WTC11 (cell line): ENCODE data around the gene CHRNG. TPM values are rescaled to one million over a fixed set of nuclear protein-coding genes. Genes with fewer than 3 reads are reported as not detected.
A peak's percentile ranks its signal among the peaks of the same experiment; 100 is the strongest.

Experiments used
- ATAC-seq: fragments of 200-7000 bp; cut with Tn5 transposase; 2 replicates; pipeline ENCODE4 v1.10.0; 2021; ENCODE audit warnings: mild to moderate bottlenecking, moderate library complexity
- CTCF ChIA-PET: fragments of 300-600 bp; sonication (Branson Sonifier 250); formaldehyde crosslinking; loops from one replicate; lab custom pipeline; 2021; ENCODE audit warnings: antibody characterized with exemption; lab: Charles Lee
- POLR2A ChIA-PET: fragments of 350-600 bp; sonication (Branson Sonifier 250); formaldehyde crosslinking; loops from one replicate; lab custom pipeline; 2021; ENCODE audit warnings: antibody characterized with exemption; lab: Charles Lee
- DNase-seq: peaks from one replicate; pipeline ENCODE4 v3.0.0; 2021; ENCODE audit warnings: low spot score
- H3K27ac Mint-ChIP-seq: 2 replicates; pipeline ENCODE4 v1.8.0; 2021; ENCODE audit warnings: mixed read lengths
- H3K27me3 Mint-ChIP-seq: 2 replicates; pipeline ENCODE4 v1.8.0; 2021; ENCODE audit warnings: low read depth, mild to moderate bottlenecking, moderate library complexity, mixed read lengths
- H3K36me3 Mint-ChIP-seq: 2 replicates; pipeline ENCODE4 v1.8.0; 2021; ENCODE audit warnings: mixed read lengths
- H3K4me1 Mint-ChIP-seq: 2 replicates; pipeline ENCODE4 v1.8.0; 2022; ENCODE audit warnings: mixed read lengths
- H3K4me3 Mint-ChIP-seq: 2 replicates; pipeline ENCODE4 v1.8.0; 2021; ENCODE audit warnings: mild to moderate bottlenecking, moderate library complexity, mixed read lengths
- H3K9me3 Mint-ChIP-seq: 2 replicates; pipeline ENCODE4 v1.8.0; 2021; ENCODE audit warnings: mixed read lengths
- ATF2 ChIP-seq: sonication (generic); formaldehyde crosslinking; IDR thresholded peaks from 2 replicates; pipeline ENCODE4 v1.8.1; 2022; ENCODE audit warnings: low read depth, missing genetic modification reagents, borderline replicate concordance
- CDX4 ChIP-seq: fragments of 250-450 bp; sonication (Bioruptor Pico); IDR thresholded peaks from 2 replicates; pipeline ENCODE4 v1.9.0; 2021; ENCODE audit warnings: moderate library complexity, mild to moderate bottlenecking, inconsistent platforms, borderline replicate concordance
- E2F4 ChIP-seq: sonication (generic); formaldehyde crosslinking; IDR thresholded peaks from 2 replicates; pipeline ENCODE4 v1.8.1; 2022; ENCODE audit warnings: low read depth, mild to moderate bottlenecking, moderate library complexity, missing genetic modification reagents, borderline replicate concordance
- ESRRA ChIP-seq: sonication (generic); formaldehyde crosslinking; IDR thresholded peaks from 2 replicates; pipeline ENCODE4 v1.8.1; 2022; ENCODE audit warnings: mild to moderate bottlenecking, missing genetic modification reagents, borderline replicate concordance
- FOXK1 ChIP-seq: sonication (generic); formaldehyde crosslinking; IDR thresholded peaks from 2 replicates; pipeline ENCODE4 v1.8.0; 2022; ENCODE audit warnings: mild to moderate bottlenecking, moderate library complexity, missing genetic modification reagents
- FOXP1 ChIP-seq: sonication (generic); formaldehyde crosslinking; IDR thresholded peaks from 2 replicates; pipeline ENCODE4 v1.8.0; 2022; ENCODE audit warnings: missing genetic modification reagents, mild to moderate bottlenecking, moderate library complexity, borderline replicate concordance
- GTF2I ChIP-seq: fragments of 250-450 bp; sonication (Bioruptor Pico); conservative IDR thresholded peaks from 2 replicates; pipeline ENCODE4 v1.4.0; 2021; ENCODE audit warnings: mild to moderate bottlenecking
- JAZF1 ChIP-seq: fragments of 250-450 bp; sonication (Bioruptor Pico); IDR thresholded peaks from 2 replicates; pipeline ENCODE4 v1.9.0; 2021; ENCODE audit warnings: moderate library complexity, mild to moderate bottlenecking, inconsistent platforms
- JUN ChIP-seq: sonication (generic); formaldehyde crosslinking; IDR thresholded peaks from 2 replicates; pipeline ENCODE4 v1.8.0; 2023; ENCODE audit warnings: mild to moderate bottlenecking, missing genetic modification reagents
- NFATC4 ChIP-seq: fragments of 250-450 bp; sonication (Bioruptor Pico); IDR thresholded peaks from 2 replicates; pipeline ENCODE4 v1.9.0; 2021; ENCODE audit warnings: mild to moderate bottlenecking
- NR2C2 ChIP-seq: sonication (generic); formaldehyde crosslinking; IDR thresholded peaks from 2 replicates; pipeline ENCODE4 v1.8.0; 2022; ENCODE audit warnings: mild to moderate bottlenecking, missing genetic modification reagents
- PRRX2 ChIP-seq: fragments of 250-450 bp; sonication (Bioruptor Pico); IDR thresholded peaks from 2 replicates; pipeline ENCODE4 v1.8.0; 2021; ENCODE audit warnings: mild to moderate bottlenecking
- TEAD1 ChIP-seq: sonication (generic); formaldehyde crosslinking; IDR thresholded peaks from 2 replicates; pipeline ENCODE4 v1.8.0; 2022; ENCODE audit warnings: mild to moderate bottlenecking, missing genetic modification reagents
- USF1 ChIP-seq: sonication (generic); formaldehyde crosslinking; IDR thresholded peaks from 2 replicates; pipeline ENCODE4 v1.8.0; 2022; ENCODE audit warnings: mild to moderate bottlenecking, missing genetic modification reagents
- ZNF138 ChIP-seq: sonication (generic); formaldehyde crosslinking; conservative IDR thresholded peaks from 2 replicates; pipeline ENCODE4 v1.8.1; 2022; ENCODE audit warnings: mild to moderate bottlenecking, moderate library complexity, missing genetic modification reagents
- ZNF219 ChIP-seq: sonication (generic); formaldehyde crosslinking; IDR thresholded peaks from 2 replicates; pipeline ENCODE4 v1.8.0; 2023; ENCODE audit warnings: missing genetic modification reagents, mild to moderate bottlenecking, borderline replicate concordance
- total RNA-seq: library from RNA; stranded (reverse); gene quantifications from 3 replicates; pipeline ENCODE4 v1.2.3, GENCODE V29; 2021
- TF ChIP-seq, protein P1 (sequence below): sonication (generic); formaldehyde crosslinking; IDR thresholded peaks from 2 replicates; pipeline ENCODE4 v1.8.1; 2022; ENCODE audit warnings: missing genetic modification reagents, borderline replicate concordance
- TF ChIP-seq, protein P2 (sequence below): sonication (generic); formaldehyde crosslinking; IDR thresholded peaks from 2 replicates; pipeline ENCODE4 v1.8.0; 2023; ENCODE audit warnings: missing genetic modification reagents

CHRNG gene
- total RNA-seq, 1 experiment from 2014 or later, result 0.20 TPM

- no peaks in the 10 kb centered on the region for H3K27me3 Mint-ChIP-seq
- no peak overlapping the region for H3K27ac Mint-ChIP-seq
- ATAC-seq, result no peak
- H3K4me3 Mint-ChIP-seq, result no peak overlapping the region
- DNase-seq, result no peak
- POLR2A ChIA-PET, result no interaction called here
- peaks cover 18% of the 10 kb centered on the region; the same call in 1 of the 2 replicates for H3K36me3 Mint-ChIP-seq
- H3K4me1 Mint-ChIP-seq, result peaks cover 7% of the 10 kb centered on the region
- no peaks in the 10 kb centered on the region for H3K9me3 Mint-ChIP-seq
- CTCF ChIA-PET, result no interaction called here
- TF ChIP-seq TEAD1 (CRISPR knock-in tag), result no peak
Observed at GRCh38 chr2:232581725-232582124, 42.2 kb downstream of the CHRNG start.

GRCh38 chr2:232584238-232584637 is 44.7 kb downstream of the CHRNG start:
- no peak for TF ChIP-seq NR2C2 (CRISPR knock-in tag)
- TF ChIP-seq FOXP1 (CRISPR knock-in tag), result no peak
- TF ChIP-seq FOXK1 (CRISPR knock-in tag), result no peak
- no peak for TF ChIP-seq E2F4
- TF ChIP-seq JUN, result no peak
- TF ChIP-seq ATF2 (CRISPR knock-in tag), result no peak
- no peak for TF ChIP-seq NFATC4 (CRISPR knock-in tag)
- no peak for TF ChIP-seq ESRRA (CRISPR knock-in tag)
- TF ChIP-seq ZNF219 (CRISPR knock-in tag), result no peak
- POLR2A ChIA-PET, result no interaction called here
- Mint-ChIP-seq H3K4me1 (peaks cover 25% of the 10 kb centered on the region), H3K4me3 (no peak overlapping the region), H3K27me3 (no peaks in the 10 kb centered on the region), H3K9me3 (no peaks in the 10 kb centered on the region), H3K27ac (no peak overlapping the region), H3K36me3 (peaks cover 16% of the 10 kb centered on the region; the same call in 1 of the 2 replicates)
- ATAC-seq (no peak), DNase-seq (no peak)
- CTCF ChIA-PET, result no interaction called here

- Mint-ChIP-seq H3K4me3 (no peak overlapping the region), H3K27ac (no peak overlapping the region), H3K27me3 (no peaks in the 10 kb centered on the region; the same call in 1 of the 2 replicates), H3K4me1 (peaks cover 34% of the 10 kb centered on the region), H3K9me3 (peaks cover 11% of the 10 kb centered on the region), H3K36me3 (peaks cover 9% of the 10 kb centered on the region)
- POLR2A ChIA-PET, result no interaction called here
- CTCF ChIA-PET, result interaction anchor here (0.7 to 1.0 kb wide), 2 partner anchors 9 to 1739 kb away, joined by 3 read pairs; no protein-coding TSS in a partner anchor
- ATAC-seq (peak; percentile 18), DNase-seq (no peak)
- TF ChIP-seq USF1 (no peak), CDX4 (CRISPR knock-in tag) (no peak), PRRX2 (CRISPR knock-in tag) (no peak), ZNF138 (CRISPR knock-in tag) (no peak), JAZF1 (CRISPR knock-in tag) (no peak), GTF2I (CRISPR knock-in tag) (no peak)
- TF ChIP-seq, protein P1, sequence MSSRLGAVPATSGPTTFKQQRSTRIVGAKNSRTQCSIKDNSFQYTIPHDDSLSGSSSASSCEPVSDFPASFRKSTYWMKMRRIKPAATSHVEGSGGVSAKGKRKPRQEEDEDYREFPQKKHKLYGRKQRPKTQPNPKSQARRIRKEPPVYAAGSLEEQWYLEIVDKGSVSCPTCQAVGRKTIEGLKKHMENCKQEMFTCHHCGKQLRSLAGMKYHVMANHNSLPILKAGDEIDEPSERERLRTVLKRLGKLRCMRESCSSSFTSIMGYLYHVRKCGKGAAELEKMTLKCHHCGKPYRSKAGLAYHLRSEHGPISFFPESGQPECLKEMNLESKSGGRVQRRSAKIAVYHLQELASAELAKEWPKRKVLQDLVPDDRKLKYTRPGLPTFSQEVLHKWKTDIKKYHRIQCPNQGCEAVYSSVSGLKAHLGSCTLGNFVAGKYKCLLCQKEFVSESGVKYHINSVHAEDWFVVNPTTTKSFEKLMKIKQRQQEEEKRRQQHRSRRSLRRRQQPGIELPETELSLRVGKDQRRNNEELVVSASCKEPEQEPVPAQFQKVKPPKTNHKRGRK (CRISPR knock-in tag), result no peak
- TF ChIP-seq, protein P2, sequence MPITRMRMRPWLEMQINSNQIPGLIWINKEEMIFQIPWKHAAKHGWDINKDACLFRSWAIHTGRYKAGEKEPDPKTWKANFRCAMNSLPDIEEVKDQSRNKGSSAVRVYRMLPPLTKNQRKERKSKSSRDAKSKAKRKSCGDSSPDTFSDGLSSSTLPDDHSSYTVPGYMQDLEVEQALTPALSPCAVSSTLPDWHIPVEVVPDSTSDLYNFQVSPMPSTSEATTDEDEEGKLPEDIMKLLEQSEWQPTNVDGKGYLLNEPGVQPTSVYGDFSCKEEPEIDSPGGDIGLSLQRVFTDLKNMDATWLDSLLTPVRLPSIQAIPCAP (CRISPR knock-in tag), result no peak
Observed at GRCh38 chr2:232586943-232587505, 47.5 kb downstream of the CHRNG start.
